Globus pallidus (tissue), 1 donor: ENCODE measurements around the gene CD1C.
"Not testable (repeated sequence)": the region's sequence is repeated elsewhere in the genome, so short reads cannot be mapped to it uniquely, and the experiment has no call there.

Source experiments
- DNase-seq: peaks from one replicate; pipeline ENCODE4 v3.0.0-alpha.2; 2015; ENCODE audit warnings: low spot score

Gene CD1C

GRCh38 chr1:158329300-158329699 lies 39.6 kb downstream of the CD1C start:
- DNase-seq: no peak

- no peak for DNase-seq
Observed at GRCh38 chr1:158329733-158330132, 40.0 kb downstream of the CD1C start.

- DNase-seq: no peak
Observed at GRCh38 chr1:158330391-158331105, 40.8 kb downstream of the CD1C start.

GRCh38 chr1:158331106-158331425 lies 41.3 kb downstream of the CD1C start:
- DNase-seq: no peak

GRCh38 chr1:158331481-158332150 lies 41.9 kb downstream of the CD1C start, which contains the start of gene CD1B:
Gene CD1B (minus strand): TSS chr1:158331531. CDS start chr1:158331423, 108 bp downstream.
- no peak for DNase-seq

- no peak for DNase-seq
Observed at GRCh38 chr1:158333405-158334155, 43.9 kb downstream of the CD1C start.

GRCh38 chr1:158334526-158335212 lies 44.9 kb downstream of the CD1C start:
- no peak for DNase-seq

- no peak for DNase-seq
Observed at GRCh38 chr1:158335213-158335532, 45.5 kb downstream of the CD1C start.

GRCh38 chr1:158336413-158336812 lies 46.7 kb downstream of the CD1C start:
- DNase-seq: not testable (repeated sequence)
